ENCODE results near the gene MAP3K14.

GRCh38 chr17:45307290-45308015, 9.4 kb downstream of the MAP3K14 start:
- TF ChIP-seq EZH2phosphoT487 (IDR thresholded peaks at IDR 0.05; ENCODE audit: low read length), result no peak
- TF ChIP-seq CTCF (IDR thresholded peaks at IDR 0.05; ENCODE audit: low read length), result no peak
- no peak for TF ChIP-seq EZH2 (optimal IDR thresholded peaks at IDR 0.05; ENCODE audit: low read depth, low read length)

Data from MM.1S (cell line).